DND-41 (cell line): ENCODE measurements around the gene TLR6.

Source experiments
- CTCF ChIP-seq: IDR thresholded peaks from 2 replicates; pipeline ENCODE4 v1.5.1; 2012; ENCODE audit warnings: borderline replicate concordance, low read length, moderate library complexity, mild to moderate bottlenecking; ENCODE audit not compliant: poor library complexity, severe bottlenecking; ENCODE audit errors: extremely low read depth
- EZH2 ChIP-seq: IDR thresholded peaks from 3 replicates; pipeline ENCODE4 v1.6.1; 2012; ENCODE audit warnings: borderline replicate concordance, low read depth, mild to moderate bottlenecking, moderate library complexity, low read length, inconsistent platforms; ENCODE audit not compliant: severe bottlenecking

- no peak for TF ChIP-seq CTCF
- TF ChIP-seq EZH2, result no peak
Observed at GRCh38 chr4:38832206-38832605, 24.4 kb downstream of the TLR6 start.
